Measurements from ENCODE around the gene RAX2. TPM values are rescaled to one million over a fixed set of nuclear protein-coding genes. Genes with fewer than 3 reads are reported as not detected.

The RAX2 gene
- total and polyA plus RNA-seq, 2 of the 13 experiments (the other 11 are each of a cell fraction or from before 2014, with no cell fraction given) = not detected

GRCh38 chr19:3798137-3798536, 26.1 kb upstream of the RAX2 start (continued):
- TF ChIP-seq ZNF503 (CRISPR knock-in tag; IDR thresholded peaks at IDR 0.05) (no peak), ZSCAN22 (CRISPR knock-in tag; IDR thresholded peaks at IDR 0.05) (no peak), REPIN1 (CRISPR knock-in tag; IDR thresholded peaks at IDR 0.05; ENCODE audit: borderline replicate concordance, low read depth) (no peak), ZSCAN29 (CRISPR knock-in tag; conservative IDR thresholded peaks at IDR 0.05) (no peak), ZNF235 (CRISPR knock-in tag; IDR thresholded peaks at IDR 0.05; ENCODE audit: borderline replicate concordance) (no peak), ZNF367 (CRISPR knock-in tag; IDR thresholded peaks at IDR 0.05; ENCODE audit: borderline replicate concordance) (no peak)

- no peaks in the 10 kb centered on the region for H3K9me3 ChIP-seq (ENCODE audit: low read length)
- 46% methylated on average over 2 of the region's 2 CpGs for WGBS (ENCODE audit: low lambda C conversion rate)
- H3K27me3 ChIP-seq (ENCODE audit: control insufficient read depth in 1 of 2, insufficient read depth in 2 of 2, low read length in 2 of 2) = peaks cover 2 to 5% of the 10 kb centered on the region in 2 experiments; a peak in 4 of 5 replicates
- no peaks in the 10 kb centered on the region for H3K79me2 ChIP-seq (ENCODE audit: insufficient read depth, low read length)
- no peaks in the 10 kb centered on the region for H4K20me1 ChIP-seq (ENCODE audit: insufficient read depth, low read length)
- ChIA-PET CTCF (ENCODE audit: low intra/inter-chr PET ratio, low total read pairs) (no interaction called here), POLR2A (no interaction called here)
- H2AFZ ChIP-seq (ENCODE audit: low read length) = no peak overlapping the region
- no peak for TF ChIP-seq BATF2 (CRISPR knock-in tag; IDR thresholded peaks at IDR 0.05)
- TF ChIP-seq ZNF317 (CRISPR knock-in tag; IDR thresholded peaks at IDR 0.05) = no peak
- DNase-seq (ENCODE audit: low spot score) (no peak), FAIRE-seq (no peak), ATAC-seq (no peak)
- H3K27ac ChIP-seq (ENCODE audit: extremely low read length, insufficient read depth, low read length) = no peak overlapping the region
- H3K4me3 ChIP-seq (replicated peaks in 1 of 3; ENCODE audit: insufficient read depth in 1 of 3, low read depth in 2 of 3, low read length in 3 of 3) = no peak overlapping the region
- BruUV-seq (replicated peaks) = no TSS peak
- no peaks in the 10 kb centered on the region for H3K36me3 ChIP-seq (replicated peaks in 1 of 2; ENCODE audit: control insufficient read depth in 1 of 2, insufficient read depth in 2 of 2, low read length in 2 of 2)
- H3K9ac ChIP-seq (ENCODE audit: insufficient read depth, low read depth, low read length) = no peak overlapping the region
- intact Hi-C loops (cut with micrococcal nuclease; ENCODE audit: unreplicated experiment) (no loop called here), in situ Hi-C loops (cut with HindIII; ENCODE audit: extremely low pct_ligation_motif_present, low pct_unique_long_range_greater_than_20kb) (no loop called here)
- no peaks in the 10 kb centered on the region for H3K4me1 ChIP-seq (ENCODE audit: insufficient read depth, low read length)
- H3K4me2 ChIP-seq (ENCODE audit: low read depth, low read length) = no peak overlapping the region
These were observed 24.3 kb upstream of the RAX2 start for GRCh38 chr19:3796358-3796757.
